Karpas-422 (cell line): ENCODE results near the gene ZNF175. TPM values are rescaled to one million over a fixed set of nuclear protein-coding genes. Genes with fewer than 3 reads are reported as not detected.
"Not testable (repeated sequence)": the region's sequence is repeated elsewhere in the genome, so short reads cannot be mapped to it uniquely, and the experiment has no call there.

ENCODE experiments used
- DNase-seq: peaks from one replicate; pipeline ENCODE4 v3.0.0-alpha.2; 2015
- H2AFZ ChIP-seq: fragments of 200-600 bp; sonication (generic); 2 replicates; pipeline ENCODE4 v1.6.1; 2014; ENCODE audit warnings: antibody characterized with exemption, low read length, mixed read lengths
- H3K27ac ChIP-seq: fragments of 200-600 bp; sonication (generic); 2 replicates; pipeline ENCODE4 v1.5.1; 2014; ENCODE audit warnings: mild to moderate bottlenecking, low read length, moderate library complexity
- H3K27me3 ChIP-seq: fragments of 200-600 bp; sonication (generic); 2 replicates; pipeline ENCODE4 v1.6.1; 2014; ENCODE audit warnings: low read length, mixed read lengths
- H3K36me3 ChIP-seq: fragments of 200-600 bp; sonication (generic); 2 replicates; pipeline ENCODE4 v1.6.1; 2014; ENCODE audit warnings: low read length, mixed read lengths; ENCODE audit not compliant: insufficient read depth
- H3K4me1 ChIP-seq: fragments of 200-600 bp; sonication (generic); 2 replicates; pipeline ENCODE4 v1.6.1; 2014; ENCODE audit warnings: mild to moderate bottlenecking, low read length, mixed read lengths
- H3K4me2 ChIP-seq: fragments of 200-600 bp; sonication (generic); 2 replicates; pipeline ENCODE4 v1.6.1; 2014; ENCODE audit warnings: low read length, low read depth, mild to moderate bottlenecking; ENCODE audit not compliant: poor library complexity, severe bottlenecking
- H3K4me3 ChIP-seq: fragments of 200-600 bp; sonication (generic); 2 replicates; pipeline ENCODE4 v1.5.1; 2014; ENCODE audit warnings: mild to moderate bottlenecking, antibody characterized with exemption, low read length, mixed read lengths
- H3K79me2 ChIP-seq: fragments of 200-600 bp; sonication (generic); 2 replicates; pipeline ENCODE4 v1.6.1; 2014; ENCODE audit warnings: mild to moderate bottlenecking, low read length, mixed read lengths
- H3K9ac ChIP-seq: fragments of 200-600 bp; sonication (generic); 2 replicates; pipeline ENCODE4 v1.6.0; 2014; ENCODE audit warnings: low read length
- H3K9me2 ChIP-seq: fragments of 200-600 bp; sonication (generic), shearing (Covaris generic); replicated peaks from 2 replicates; pipeline ENCODE4 v1.6.0; 2014; ENCODE audit warnings: mild to moderate bottlenecking, low read length, moderate library complexity; ENCODE audit not compliant: insufficient read depth
- H3K9me3 ChIP-seq: fragments of 300-700, 200-600 bp; sonication (generic); 2 replicates; pipeline ENCODE4 v1.6.1; 2014; ENCODE audit warnings: low read length, mixed read lengths
- H4K20me1 ChIP-seq: fragments of 200-600 bp; sonication (generic); 2 replicates; pipeline ENCODE4 v1.6.1; 2014; ENCODE audit warnings: mild to moderate bottlenecking, antibody characterized with exemption, low read length, low read depth; ENCODE audit not compliant: insufficient read depth
- total RNA-seq: library from RNA; depleted of rRNA; stranded (reverse); fragments of >200 nt; shearing (Covaris generic); gene quantifications from 2 replicates; pipeline ENCODE4 v1.2.3, GENCODE V29; 2014; ENCODE audit warnings: low replicate concordance

Gene ZNF175
- total RNA-seq, 1 experiment from 2014 or later = 8.9 TPM

DNA sequence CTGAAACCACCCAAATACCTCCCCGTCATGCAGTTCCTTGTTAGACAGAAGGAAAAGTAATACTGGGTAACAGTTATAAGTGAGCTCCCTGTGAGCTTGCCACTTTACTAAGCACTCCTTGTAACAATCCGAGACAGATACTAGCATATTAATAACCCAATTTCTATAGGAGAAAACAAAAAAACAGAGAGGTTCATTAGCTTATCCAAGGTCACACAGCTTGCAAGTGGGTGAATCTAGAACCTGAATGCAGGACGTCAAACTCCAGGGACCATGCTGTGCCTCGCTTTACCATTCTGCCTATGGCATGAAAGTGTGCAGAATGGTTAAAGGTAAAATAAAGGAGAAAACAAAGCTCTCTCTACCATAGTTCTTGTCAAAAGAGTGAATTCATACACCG is 43.7 kb downstream of the ZNF175 start:
- Histone ChIP-seq H3K9me3 (no peaks in the 10 kb centered on the region), H3K4me2 (no peak overlapping the region), H3K27me3 (no peaks in the 10 kb centered on the region; the same call in 1 of the 2 replicates), H3K36me3 (no peaks in the 10 kb centered on the region), H3K4me3 (no peak overlapping the region), H3K27ac (no peak overlapping the region), H3K9ac (no peak overlapping the region), H3K79me2 (no peaks in the 10 kb centered on the region), H2AFZ (no peak overlapping the region), H3K9me2 (no peaks in the 10 kb centered on the region), H4K20me1 (no peaks in the 10 kb centered on the region), H3K4me1 (no peaks in the 10 kb centered on the region)
- no peak for DNase-seq

DNA sequence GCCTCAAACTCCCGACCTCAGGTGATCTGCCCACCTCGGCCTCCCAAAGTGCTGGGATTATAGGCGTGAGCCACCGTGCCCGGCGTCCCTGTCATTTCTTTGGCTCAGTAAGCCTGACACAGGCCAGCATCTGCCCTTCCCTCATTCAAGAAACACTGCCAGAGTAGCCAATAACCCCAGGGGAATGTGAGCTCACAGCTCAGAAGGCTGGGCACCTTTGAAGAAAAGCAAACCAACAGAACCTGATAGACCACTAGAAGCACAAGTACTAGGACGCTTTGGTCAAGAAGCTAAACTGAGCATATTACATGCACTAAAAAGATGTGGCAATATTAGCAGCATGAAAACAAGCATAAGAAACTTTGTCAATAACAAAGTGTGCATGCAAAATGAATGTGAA is 44.9 kb downstream of the ZNF175 start:
- Histone ChIP-seq H3K9ac (no peak overlapping the region), H3K9me2 (no peaks in the 10 kb centered on the region), H2AFZ (no peak overlapping the region), H3K4me1 (no peaks in the 10 kb centered on the region), H3K36me3 (no peaks in the 10 kb centered on the region), H3K27me3 (no peaks in the 10 kb centered on the region; the same call in 1 of the 2 replicates), H4K20me1 (no peaks in the 10 kb centered on the region), H3K79me2 (no peaks in the 10 kb centered on the region), H3K27ac (no peak overlapping the region), H3K4me3 (no peak overlapping the region), H3K9me3 (no peaks in the 10 kb centered on the region), H3K4me2 (no peak overlapping the region)
- no peak for DNase-seq

DNA sequence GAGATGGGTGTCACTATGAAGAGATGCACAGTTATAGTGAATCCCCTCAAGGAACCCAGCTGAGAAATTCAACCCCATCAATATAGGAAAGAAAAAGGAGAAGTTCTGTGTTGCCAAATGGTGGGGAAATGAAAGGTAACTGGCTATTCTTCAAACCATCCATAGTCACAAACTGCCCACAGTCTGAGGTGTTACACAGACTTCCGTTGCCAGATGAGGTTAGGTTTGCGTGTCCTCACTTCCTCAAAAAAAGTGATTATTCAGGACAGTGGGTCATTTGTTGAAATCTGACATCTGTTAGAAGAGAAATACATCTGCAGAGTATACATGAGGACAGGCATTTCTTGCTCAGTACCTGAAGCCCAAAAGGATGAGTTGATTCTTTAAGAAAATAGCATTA is 50.1 kb downstream of the ZNF175 start:
- no peaks in the 10 kb centered on the region for H3K36me3 ChIP-seq
- no peak overlapping the region for H3K27ac ChIP-seq
- no peaks in the 10 kb centered on the region for H3K9me3 ChIP-seq
- H3K9ac ChIP-seq = no peak overlapping the region
- H3K9me2 ChIP-seq = no peaks in the 10 kb centered on the region
- no peak overlapping the region for H3K4me3 ChIP-seq
- DNase-seq = peak; percentile 51
- no peak overlapping the region for H2AFZ ChIP-seq
- H4K20me1 ChIP-seq = no peaks in the 10 kb centered on the region
- no peaks in the 10 kb centered on the region for H3K79me2 ChIP-seq
- peaks cover 5% of the 10 kb centered on the region for H3K4me1 ChIP-seq
- H3K27me3 ChIP-seq = no peaks in the 10 kb centered on the region
- no peak overlapping the region for H3K4me2 ChIP-seq

DNA sequence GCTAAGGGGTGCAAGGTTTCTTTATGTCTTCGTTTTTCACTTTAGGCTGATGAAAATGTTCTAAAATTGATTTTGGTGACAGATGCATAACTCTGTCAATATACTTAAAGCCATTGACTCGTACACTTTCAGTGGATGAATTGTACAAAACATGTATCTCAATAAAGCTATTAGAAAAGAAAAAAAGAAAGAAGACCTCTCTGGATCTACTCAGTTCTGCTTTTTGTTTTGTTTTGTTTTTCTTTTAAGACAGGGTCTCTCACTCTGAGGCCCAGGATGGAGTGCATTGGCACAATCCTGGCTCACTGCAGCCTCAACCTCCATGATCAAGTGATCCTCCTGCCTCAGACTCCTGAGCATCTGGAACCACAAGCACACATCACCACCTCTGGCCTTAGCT is 55.6 kb downstream of the ZNF175 start:
- no peaks in the 10 kb centered on the region for H3K4me1 ChIP-seq

DNA sequence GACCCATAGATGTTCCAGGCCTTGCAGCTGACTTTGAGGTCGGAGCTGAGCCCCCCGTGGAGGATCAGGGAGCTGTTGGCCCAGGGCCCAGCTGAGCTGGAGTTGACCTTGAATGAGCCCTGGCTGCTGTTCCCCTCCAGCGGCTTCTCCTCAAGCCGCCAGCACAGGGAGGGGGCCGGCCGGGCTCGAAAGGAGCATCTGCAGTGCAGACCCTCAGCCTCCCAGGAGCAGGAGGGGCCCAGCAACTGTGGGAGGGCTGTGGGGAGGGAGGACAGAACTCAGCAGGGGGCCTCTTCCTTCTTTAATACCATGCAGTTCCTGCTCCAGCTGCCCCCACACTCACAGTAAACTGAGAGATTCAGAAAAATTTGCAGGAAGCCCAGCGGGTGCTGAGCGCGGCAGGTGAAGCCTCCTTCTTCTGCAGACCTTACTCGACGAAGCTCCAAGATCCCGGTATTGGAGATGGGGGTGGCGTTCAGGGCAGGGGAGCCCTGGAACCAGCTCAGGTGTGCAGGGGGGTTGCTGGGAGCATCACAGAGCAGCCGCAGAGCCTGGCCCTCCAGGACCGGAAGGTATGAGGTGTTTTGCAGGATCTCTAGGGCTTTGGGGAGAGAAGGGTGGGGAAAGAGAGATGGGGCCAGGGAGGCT is 56.5 kb downstream of the ZNF175 start:
- Histone ChIP-seq H3K9ac (no peak overlapping the region), H2AFZ (no peak overlapping the region), H3K4me3 (no peak overlapping the region), H3K27ac (no peak overlapping the region), H3K36me3 (no peaks in the 10 kb centered on the region), H3K9me3 (no peaks in the 10 kb centered on the region), H4K20me1 (no peaks in the 10 kb centered on the region), H3K4me2 (no peak overlapping the region), H3K4me1 (no peaks in the 10 kb centered on the region), H3K79me2 (no peaks in the 10 kb centered on the region), H3K9me2 (no peaks in the 10 kb centered on the region), H3K27me3 (no peaks in the 10 kb centered on the region)
- no peak for DNase-seq

More for the DNA sequence above, 55.6 kb downstream of the ZNF175 start:
- no peaks in the 10 kb centered on the region for H3K27me3 ChIP-seq
- no peak for DNase-seq
- H3K4me3 ChIP-seq = no peak overlapping the region
- no peaks in the 10 kb centered on the region for H3K9me2 ChIP-seq
- no peak overlapping the region for H3K4me2 ChIP-seq
- H4K20me1 ChIP-seq = no peaks in the 10 kb centered on the region
- no peak overlapping the region for H3K9ac ChIP-seq
- no peak overlapping the region for H2AFZ ChIP-seq
- no peaks in the 10 kb centered on the region for H3K36me3 ChIP-seq
- H3K9me3 ChIP-seq = no peaks in the 10 kb centered on the region
- H3K79me2 ChIP-seq = no peaks in the 10 kb centered on the region
- no peak overlapping the region for H3K27ac ChIP-seq

DNA sequence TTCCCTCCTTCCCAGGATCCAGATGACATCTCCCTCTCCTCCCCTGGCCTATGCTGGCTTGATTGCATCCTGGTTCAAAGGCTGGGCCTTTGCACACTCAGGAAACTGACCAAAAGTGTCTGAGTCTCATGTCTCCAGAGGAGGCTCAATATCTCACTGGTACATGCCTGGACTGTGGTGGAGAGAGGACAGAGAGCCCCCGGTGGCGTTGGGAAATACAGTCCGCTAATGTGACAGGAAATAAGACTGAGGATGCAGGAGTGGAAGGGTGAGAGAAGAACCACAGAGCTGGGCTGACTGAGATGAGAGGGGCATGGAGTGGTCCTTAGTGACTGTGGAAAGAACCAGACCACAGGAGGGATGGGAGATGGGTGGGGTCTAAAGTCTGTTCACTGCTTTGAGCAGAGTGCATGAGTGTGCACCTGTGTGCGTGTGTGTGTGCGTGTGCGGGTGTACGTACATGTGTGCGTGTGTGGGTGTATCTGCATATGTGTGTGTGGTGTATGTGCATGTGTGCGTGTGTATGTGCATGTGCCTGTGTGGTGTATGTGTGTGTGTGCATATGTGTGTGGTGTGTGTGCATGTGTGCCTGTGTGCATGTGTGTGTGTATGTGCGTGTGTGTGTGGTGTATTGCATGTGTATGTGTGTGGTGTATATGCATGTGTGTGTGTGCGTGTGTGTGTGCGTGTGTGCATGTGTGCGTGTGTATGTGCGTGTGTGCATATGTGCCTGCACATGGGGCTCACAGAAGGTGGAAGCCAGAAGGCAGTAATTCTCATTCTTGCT is 57.3 kb downstream of the ZNF175 start:
- H3K4me2 ChIP-seq = no peak overlapping the region

DNA sequence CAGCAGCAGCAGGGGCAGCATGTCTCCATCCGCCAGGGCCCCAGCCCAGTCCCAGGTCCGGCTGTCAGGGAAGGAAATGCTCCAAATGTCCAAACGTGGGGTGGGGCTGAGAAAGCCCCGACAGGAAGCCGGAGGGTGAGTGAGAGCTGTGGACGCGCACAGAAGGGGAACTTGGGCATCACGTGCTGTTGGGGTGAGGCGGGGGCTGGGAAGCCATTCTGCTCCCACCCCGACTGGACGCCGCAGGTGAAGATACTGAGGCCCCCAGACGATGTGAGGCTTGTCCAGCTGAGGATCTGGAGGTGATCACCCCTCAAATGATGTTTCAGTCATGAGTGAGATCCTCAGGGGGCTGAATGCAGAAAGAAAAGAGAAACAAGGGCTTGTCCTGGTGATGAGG is 59.2 kb downstream of the ZNF175 start, which contains the start of gene SIGLEC5:
Gene SIGLEC5, minus strand, starts transcription at position 87 of the 400 bp plus-strand sequence. Its CDS starts 66 bp downstream, at position 21.
- not testable (repeated sequence) for H3K4me3 ChIP-seq, H3K4me1 ChIP-seq, H4K20me1 ChIP-seq, H3K36me3 ChIP-seq, H3K9me3 ChIP-seq, DNase-seq, H3K27ac ChIP-seq, H2AFZ ChIP-seq, H3K79me2 ChIP-seq, H3K9ac ChIP-seq, H3K27me3 ChIP-seq, H3K9me2 ChIP-seq, H3K4me2 ChIP-seq

More for the DNA sequence above, 57.3 kb downstream of the ZNF175 start:
- no peaks in the 10 kb centered on the region for H3K27me3 ChIP-seq
- H3K9me3 ChIP-seq = no peaks in the 10 kb centered on the region
- H3K79me2 ChIP-seq = no peaks in the 10 kb centered on the region
- no peak for DNase-seq
- no peak overlapping the region for H2AFZ ChIP-seq
- no peaks in the 10 kb centered on the region for H3K9me2 ChIP-seq
- H3K36me3 ChIP-seq = no peaks in the 10 kb centered on the region
- H4K20me1 ChIP-seq = no peaks in the 10 kb centered on the region
- H3K4me3 ChIP-seq = no peak overlapping the region
- H3K9ac ChIP-seq = no peak overlapping the region
- no peak overlapping the region for H3K27ac ChIP-seq
- no peaks in the 10 kb centered on the region for H3K4me1 ChIP-seq

DNA sequence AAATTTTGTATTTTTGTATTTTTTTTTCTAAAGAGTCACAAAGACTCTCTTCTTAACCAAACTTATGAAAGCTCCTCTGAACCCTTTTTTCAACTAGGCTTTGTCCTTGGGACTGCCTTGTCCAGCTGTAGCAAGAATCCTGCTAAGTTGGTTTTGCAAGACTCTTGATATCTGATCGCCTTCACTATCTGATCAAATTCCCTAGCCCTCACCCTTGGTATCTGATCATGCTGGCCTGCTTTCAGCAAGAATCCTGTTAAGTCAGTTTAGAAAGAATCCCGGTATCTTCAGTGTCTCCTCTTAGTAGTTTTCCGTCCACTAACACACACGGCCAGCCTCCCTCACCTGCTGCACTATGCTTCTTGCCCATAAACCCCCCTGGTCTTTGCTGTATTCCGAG is 61.0 kb downstream of the ZNF175 start:
- Histone ChIP-seq H3K4me2 (no peak overlapping the region), H3K9me2 (no peaks in the 10 kb centered on the region), H3K27ac (no peak overlapping the region), H3K36me3 (no peaks in the 10 kb centered on the region), H3K9me3 (peaks cover 5% of the 10 kb centered on the region), H3K4me3 (no peak overlapping the region), H3K9ac (no peak overlapping the region), H3K4me1 (no peaks in the 10 kb centered on the region), H3K27me3 (no peaks in the 10 kb centered on the region), H2AFZ (no peak overlapping the region), H3K79me2 (no peaks in the 10 kb centered on the region), H4K20me1 (no peaks in the 10 kb centered on the region)
- DNase-seq = no peak
